PC-9 (cell line): ENCODE results near the gene GTF2IRD1.

Experiments
- EZH2 ChIP-seq: fragments of 200-600 bp; sonication (generic); IDR thresholded peaks from 2 replicates; pipeline ENCODE4 v1.8.0; 2017; ENCODE audit warnings: antibody characterized with exemption, low read depth
- TF ChIP-seq, protein P1 (sequence below): fragments of 200-600 bp; sonication (generic); conservative IDR thresholded peaks from 2 replicates; pipeline ENCODE4 v1.6.1; 2017; ENCODE audit warnings: mixed run types, antibody characterized with exemption, mild to moderate bottlenecking, moderate library complexity

DNA sequence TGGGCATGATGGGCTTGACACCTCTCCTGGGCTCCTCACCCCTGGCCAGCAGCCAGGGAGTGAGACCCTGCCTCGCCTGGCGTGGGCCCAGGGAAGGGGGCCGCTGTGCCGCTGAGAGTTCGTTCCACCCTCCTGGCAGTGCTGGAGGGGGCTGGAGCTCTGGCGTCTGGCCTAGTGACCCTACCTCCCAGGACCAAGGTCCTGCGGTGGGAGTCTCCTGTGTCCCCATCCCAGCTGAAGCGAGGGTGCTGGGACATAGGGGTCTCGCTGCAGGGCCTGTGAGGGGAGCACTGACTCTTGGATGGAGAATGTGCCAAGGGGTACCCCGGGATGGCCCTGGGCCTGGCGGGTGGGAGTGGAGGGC is 1.2 kb downstream of the GTF2IRD1 start:
- TF ChIP-seq, protein P1, sequence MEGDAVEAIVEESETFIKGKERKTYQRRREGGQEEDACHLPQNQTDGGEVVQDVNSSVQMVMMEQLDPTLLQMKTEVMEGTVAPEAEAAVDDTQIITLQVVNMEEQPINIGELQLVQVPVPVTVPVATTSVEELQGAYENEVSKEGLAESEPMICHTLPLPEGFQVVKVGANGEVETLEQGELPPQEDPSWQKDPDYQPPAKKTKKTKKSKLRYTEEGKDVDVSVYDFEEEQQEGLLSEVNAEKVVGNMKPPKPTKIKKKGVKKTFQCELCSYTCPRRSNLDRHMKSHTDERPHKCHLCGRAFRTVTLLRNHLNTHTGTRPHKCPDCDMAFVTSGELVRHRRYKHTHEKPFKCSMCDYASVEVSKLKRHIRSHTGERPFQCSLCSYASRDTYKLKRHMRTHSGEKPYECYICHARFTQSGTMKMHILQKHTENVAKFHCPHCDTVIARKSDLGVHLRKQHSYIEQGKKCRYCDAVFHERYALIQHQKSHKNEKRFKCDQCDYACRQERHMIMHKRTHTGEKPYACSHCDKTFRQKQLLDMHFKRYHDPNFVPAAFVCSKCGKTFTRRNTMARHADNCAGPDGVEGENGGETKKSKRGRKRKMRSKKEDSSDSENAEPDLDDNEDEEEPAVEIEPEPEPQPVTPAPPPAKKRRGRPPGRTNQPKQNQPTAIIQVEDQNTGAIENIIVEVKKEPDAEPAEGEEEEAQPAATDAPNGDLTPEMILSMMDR: no peak
- TF ChIP-seq EZH2: no peak
